ENCODE data around the gene BABAM2. TPM values are rescaled to one million over a fixed set of nuclear protein-coding genes. Genes with fewer than 3 reads are reported as not detected.

The BABAM2 gene
- polyA plus RNA-seq, 3 donors from 2014 or later: 52.4 to 89.2 (median 74.1) TPM

DNA sequence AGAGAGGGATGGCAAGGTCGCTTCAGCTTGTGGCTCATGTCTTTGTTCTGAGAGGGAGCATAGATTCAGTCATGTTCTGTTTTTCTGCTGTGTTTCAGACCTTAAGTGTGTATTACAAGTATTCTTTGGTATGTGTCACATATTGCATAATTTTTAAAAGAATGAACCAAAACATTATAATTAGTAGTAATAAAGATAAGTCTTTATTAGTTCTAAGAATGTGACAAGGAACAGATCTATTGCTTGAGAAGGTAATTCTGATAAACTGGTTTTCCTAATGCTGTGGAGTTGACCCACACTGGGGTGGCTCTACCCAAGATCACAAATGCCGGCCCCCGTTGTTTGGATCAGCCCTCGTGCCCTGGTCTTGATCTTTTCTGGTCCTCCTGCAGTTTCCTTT is 377.9 kb downstream of the BABAM2 start:
- peak overlapping the region in 3 of 6 donors; percentile 29 to 71 (median 61) for H3K27ac Mint-ChIP-seq
- H3K4me1 Mint-ChIP-seq: peaks cover 50 to 65% of the 10 kb centered on the region in 2 donors
- DNase-seq: no peak
- H3K36me3 Mint-ChIP-seq: peaks cover 4 to 16% (median 12%) of the 10 kb centered on the region in 3 donors
- H3K27me3 Mint-ChIP-seq (ENCODE audit: low read depth in 3 of 3): peaks cover 3 to 8% (median 8%) of the 10 kb centered on the region in 3 donors
- H3K4me3 Mint-ChIP-seq: no peak overlapping the region
- H3K9me3 Mint-ChIP-seq: no peaks in the 10 kb centered on the region

DNA sequence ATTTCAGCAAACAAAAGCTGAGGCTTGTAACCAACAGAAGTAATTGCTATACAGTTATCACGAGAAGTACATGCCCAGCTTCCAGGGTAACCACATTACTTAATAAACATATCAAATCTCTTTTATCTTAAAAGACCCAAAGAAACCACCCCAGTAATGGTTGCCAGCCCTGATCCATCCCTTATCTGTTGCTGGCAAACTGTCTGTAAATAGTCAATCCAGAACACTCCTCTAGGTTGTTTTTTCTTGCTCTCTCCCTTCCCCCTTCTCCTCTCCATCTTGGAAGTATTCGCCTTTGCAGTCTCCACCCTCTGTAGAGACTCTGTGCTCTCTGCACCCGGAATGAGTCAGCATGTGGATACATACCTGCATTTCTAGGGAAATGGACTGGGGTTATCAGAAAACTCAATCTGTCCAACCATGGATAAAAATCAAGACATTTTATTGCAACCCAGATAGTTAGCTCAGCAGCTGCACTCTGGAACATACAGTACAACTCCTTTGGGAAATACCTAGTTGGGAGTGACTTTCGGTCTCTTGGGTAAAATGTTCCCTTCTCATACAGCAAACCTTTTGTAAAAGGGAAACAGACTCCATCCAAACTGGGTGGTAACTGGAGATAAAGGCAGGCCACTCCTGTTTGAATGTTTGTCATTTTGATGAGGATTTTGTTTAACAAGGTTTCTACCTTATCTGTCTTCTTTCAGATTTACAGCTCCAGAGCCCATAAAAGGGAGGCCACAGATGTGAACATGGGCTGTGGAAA is 378.7 kb downstream of the BABAM2 start:
- Mint-ChIP-seq H3K4me3 (no peak overlapping the region), H3K36me3 (peaks cover 4 to 11% (median 11%) of the 10 kb centered on the region in 3 donors), H3K27ac (peak overlapping the region in 4 of 6 donors; percentile 30 to 72 (median 56)), H3K27me3 (ENCODE audit: low read depth in 3 of 3) (peaks cover 3 to 8% (median 8%) of the 10 kb centered on the region in 3 donors), H3K9me3 (no peaks in the 10 kb centered on the region), H3K4me1 (peaks cover 59 to 73% of the 10 kb centered on the region in 2 donors)
- DNase-seq: no peak

DNA sequence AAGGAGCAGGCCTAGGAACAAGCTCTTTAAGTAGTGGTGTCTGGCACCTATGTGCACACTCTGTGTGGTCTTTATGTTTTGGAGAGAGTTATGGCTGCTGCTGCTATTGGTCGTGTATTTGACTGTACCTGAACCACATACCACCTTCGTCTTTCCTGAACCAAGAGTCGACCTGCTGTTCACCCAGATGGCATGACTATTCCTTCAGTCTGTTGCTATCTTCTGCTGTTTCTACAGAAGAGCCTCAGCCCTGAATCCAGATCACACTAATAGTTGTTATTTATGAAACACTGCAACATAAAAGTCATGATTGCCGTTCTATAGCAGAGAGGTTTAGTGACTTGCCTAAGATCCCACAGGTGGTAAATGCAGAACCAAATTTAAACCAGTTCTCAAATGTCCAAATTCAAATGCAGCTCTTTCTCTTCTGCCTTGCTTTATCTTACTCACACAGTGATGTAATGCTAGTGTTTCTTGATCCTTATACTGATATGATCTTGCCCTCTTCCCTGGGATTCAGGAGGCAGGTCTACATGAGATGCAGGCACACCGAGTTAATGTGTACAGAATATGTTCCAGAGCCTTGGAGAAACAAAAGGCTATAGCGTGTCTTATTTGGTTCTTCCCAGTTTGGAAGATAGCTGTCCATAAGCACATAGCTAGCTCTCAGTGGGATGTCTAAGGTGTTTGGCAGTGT is 380.1 kb downstream of the BABAM2 start:
- no peak overlapping the region for H3K4me3 Mint-ChIP-seq
- no peak for DNase-seq
- peaks cover 3 to 6% (median 4%) of the 10 kb centered on the region in 3 donors for H3K36me3 Mint-ChIP-seq
- H3K27me3 Mint-ChIP-seq (ENCODE audit: low read depth in 3 of 3): peaks cover 3 to 8% (median 8%) of the 10 kb centered on the region in 3 donors
- H3K27ac Mint-ChIP-seq: no peak overlapping the region
- no peaks in the 10 kb centered on the region for H3K9me3 Mint-ChIP-seq
- peaks cover 59 to 79% of the 10 kb centered on the region in 2 donors for H3K4me1 Mint-ChIP-seq

- Mint-ChIP-seq H3K27ac (peak overlapping the region; percentile 22 to 72 (median 47)), H3K27me3 (ENCODE audit: low read depth in 3 of 3) (peaks cover 3 to 8% (median 8%) of the 10 kb centered on the region in 3 donors), H3K4me1 (peaks cover 57 to 76% of the 10 kb centered on the region in 2 donors), H3K9me3 (no peaks in the 10 kb centered on the region), H3K36me3 (peaks cover 4 to 6% (median 4%) of the 10 kb centered on the region in 3 donors), H3K4me3 (peak overlapping the region in 3 of 5 donors; percentile 2 to 60 (median 20))
- no peak for DNase-seq
Measured at GRCh38 chr2:28271231-28271918, 380.8 kb downstream of the BABAM2 start.

DNA sequence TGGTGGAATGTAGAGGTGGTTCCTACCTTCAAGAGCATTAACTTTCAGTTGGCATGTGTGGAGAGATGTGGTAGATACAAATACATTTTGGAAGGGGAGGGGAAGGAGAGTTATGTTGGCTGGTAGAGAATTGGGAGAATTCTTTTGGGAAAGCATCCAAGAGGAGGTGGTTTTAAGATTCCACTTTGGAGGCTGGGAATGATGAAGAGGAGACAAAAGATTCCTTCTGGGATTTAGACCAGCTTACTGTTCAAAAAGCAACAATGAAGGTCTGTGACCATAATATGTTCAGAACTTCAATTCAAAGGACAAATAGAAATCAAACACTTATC is 381.4 kb downstream of the BABAM2 start:
- DNase-seq: no peak
- Mint-ChIP-seq H3K9me3 (no peaks in the 10 kb centered on the region), H3K27ac (peak overlapping the region; percentile 22 to 72 (median 47)), H3K4me1 (peaks cover 51 to 71% of the 10 kb centered on the region in 2 donors), H3K4me3 (peak overlapping the region in 3 of 5 donors; percentile 2 to 60 (median 20)), H3K36me3 (peaks cover 4 to 10% (median 6%) of the 10 kb centered on the region in 3 donors), H3K27me3 (ENCODE audit: low read depth in 3 of 3) (peaks cover 3 to 8% (median 8%) of the 10 kb centered on the region in 3 donors)

GRCh38 chr2:28273751-28274150 is 383.2 kb downstream of the BABAM2 start:
- peak; percentile 49 to 58 (median 56) for DNase-seq
- Mint-ChIP-seq H3K27ac (peak overlapping the region; percentile 19 to 88 (median 72)), H3K27me3 (ENCODE audit: low read depth in 3 of 3) (peaks cover 0 to 4% (median 2%) of the 10 kb centered on the region in 3 donors), H3K9me3 (no peaks in the 10 kb centered on the region), H3K36me3 (peaks cover 6 to 18% (median 16%) of the 10 kb centered on the region in 3 donors), H3K4me1 (peaks cover 39 to 52% of the 10 kb centered on the region in 2 donors), H3K4me3 (peak overlapping the region in 3 of 5 donors; percentile 7 to 34 (median 20))

DNA sequence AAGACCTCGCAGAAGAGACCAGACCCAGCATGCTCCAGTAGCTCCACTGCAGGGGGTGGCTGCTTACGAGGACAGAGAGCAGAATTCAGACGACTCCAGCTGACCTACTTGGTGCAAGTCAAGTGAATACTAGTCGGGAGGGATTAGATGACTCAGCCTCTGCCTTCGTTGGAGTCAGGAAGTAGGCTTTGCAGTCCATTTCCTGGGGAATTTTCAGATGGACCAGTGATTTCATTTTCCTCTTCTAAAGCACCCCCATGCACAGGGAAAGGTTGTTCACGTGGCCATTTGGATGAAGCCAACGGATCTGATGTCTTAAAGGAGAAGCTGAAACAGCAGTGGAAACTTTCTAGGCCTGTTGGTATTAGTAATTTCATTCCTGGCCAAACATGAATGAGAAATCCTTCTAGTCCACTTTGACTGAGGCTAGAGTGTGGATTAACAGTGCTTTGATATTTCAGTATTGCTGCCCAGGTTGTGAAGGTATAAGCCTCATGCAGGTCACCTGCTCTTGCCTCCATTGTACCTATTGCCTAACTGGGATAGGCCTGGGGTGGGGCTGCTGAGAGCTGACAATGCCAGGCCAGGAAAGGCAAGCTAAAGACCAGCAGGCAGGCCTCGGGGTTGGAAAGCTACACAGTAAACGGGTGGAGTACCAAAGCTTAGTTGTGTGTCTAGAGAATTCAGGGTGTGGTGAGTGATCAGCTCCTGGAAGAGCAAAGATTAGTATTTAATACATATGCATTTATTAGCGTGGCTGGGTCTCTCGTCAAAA is 384.6 kb downstream of the BABAM2 start:
- Mint-ChIP-seq H3K9me3 (no peaks in the 10 kb centered on the region), H3K27ac (peak overlapping the region in 2 of 6 donors; percentile 54 to 70), H3K27me3 (ENCODE audit: low read depth in 3 of 3) (peaks cover 0 to 4% (median 2%) of the 10 kb centered on the region in 3 donors), H3K4me1 (peaks cover 39 to 46% of the 10 kb centered on the region in 2 donors), H3K36me3 (peaks cover 6 to 20% (median 20%) of the 10 kb centered on the region in 3 donors), H3K4me3 (no peak overlapping the region)
- DNase-seq: no peak

DNA sequence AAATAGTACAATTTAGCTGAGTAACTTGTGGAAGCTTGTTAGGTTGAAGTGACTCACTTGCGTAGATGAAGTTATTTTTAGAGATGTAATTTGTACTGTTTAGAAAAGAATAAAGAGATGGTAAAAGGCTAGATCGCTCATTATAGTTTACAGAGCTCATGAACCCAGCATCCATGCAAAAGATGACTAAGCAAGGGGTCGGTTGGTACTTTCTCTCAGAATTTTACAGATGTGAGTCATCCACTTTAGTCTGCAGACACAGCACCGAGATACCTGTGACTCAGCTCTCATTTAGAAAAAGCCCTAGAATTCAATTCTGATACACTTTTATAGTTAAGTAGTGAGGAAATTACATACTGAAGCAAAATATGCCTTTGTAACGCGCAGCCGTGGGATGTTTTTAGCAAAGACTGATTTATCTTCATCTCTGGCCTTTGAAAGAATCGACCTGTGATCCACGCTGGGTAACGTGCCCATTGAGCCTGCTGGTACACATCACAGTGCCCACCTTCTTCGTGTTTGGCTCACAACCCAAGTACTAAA is 385.6 kb downstream of the BABAM2 start:
- no peak for DNase-seq
- Mint-ChIP-seq H3K27ac (peak overlapping the region in 1 of 6 donors; percentile 81), H3K36me3 (peaks cover 6 to 26% (median 23%) of the 10 kb centered on the region in 3 donors), H3K4me1 (peaks cover 32 to 37% of the 10 kb centered on the region in 2 donors), H3K27me3 (ENCODE audit: low read depth in 3 of 3) (peaks cover 0 to 4% (median 2%) of the 10 kb centered on the region in 3 donors), H3K9me3 (no peaks in the 10 kb centered on the region), H3K4me3 (no peak overlapping the region)

GRCh38 chr2:28276807-28277206 is 386.3 kb downstream of the BABAM2 start:
- H3K27ac Mint-ChIP-seq: no peak overlapping the region
- peaks cover 25 to 30% of the 10 kb centered on the region in 2 donors for H3K4me1 Mint-ChIP-seq
- H3K36me3 Mint-ChIP-seq: peaks cover 10 to 23% (median 21%) of the 10 kb centered on the region in 3 donors
- peaks cover 0 to 2% (median 1%) of the 10 kb centered on the region in 3 donors for H3K27me3 Mint-ChIP-seq (ENCODE audit: low read depth in 3 of 3)
- no peak overlapping the region for H3K4me3 Mint-ChIP-seq
- no peaks in the 10 kb centered on the region for H3K9me3 Mint-ChIP-seq
- no peak for DNase-seq

GRCh38 chr2:28277466-28277865 is 386.9 kb downstream of the BABAM2 start:
- no peak for DNase-seq
- no peak overlapping the region for H3K27ac Mint-ChIP-seq
- H3K9me3 Mint-ChIP-seq: no peaks in the 10 kb centered on the region
- peaks cover 18 to 24% of the 10 kb centered on the region in 2 donors for H3K4me1 Mint-ChIP-seq
- no peak overlapping the region for H3K4me3 Mint-ChIP-seq
- peaks cover 0 to 2% (median 0%) of the 10 kb centered on the region in 3 donors for H3K27me3 Mint-ChIP-seq (ENCODE audit: low read depth in 3 of 3)
- peaks cover 11 to 20% (median 20%) of the 10 kb centered on the region in 3 donors for H3K36me3 Mint-ChIP-seq

- DNase-seq: no peak
- H3K4me1 Mint-ChIP-seq: peaks cover under 1 to 11% of the 10 kb centered on the region in 2 donors
- peaks cover 11 to 23% (median 20%) of the 10 kb centered on the region in 3 donors for H3K36me3 Mint-ChIP-seq
- H3K9me3 Mint-ChIP-seq: no peaks in the 10 kb centered on the region
- H3K27me3 Mint-ChIP-seq (ENCODE audit: low read depth in 3 of 3): no peaks in the 10 kb centered on the region
- no peak overlapping the region for H3K4me3 Mint-ChIP-seq
- H3K27ac Mint-ChIP-seq: peak overlapping the region in 1 of 6 donors; percentile 30
Measured at GRCh38 chr2:28279371-28279770, 388.8 kb downstream of the BABAM2 start.

- H3K36me3 Mint-ChIP-seq: peaks cover 11 to 23% (median 20%) of the 10 kb centered on the region in 3 donors
- no peaks in the 10 kb centered on the region for H3K9me3 Mint-ChIP-seq
- H3K4me3 Mint-ChIP-seq: no peak overlapping the region
- no peak for DNase-seq
- H3K27me3 Mint-ChIP-seq (ENCODE audit: low read depth in 3 of 3): no peaks in the 10 kb centered on the region
- no peak overlapping the region for H3K27ac Mint-ChIP-seq
- H3K4me1 Mint-ChIP-seq: peaks cover 0 to 9% of the 10 kb centered on the region in 2 donors
Measured at GRCh38 chr2:28280619-28281018, 390.1 kb downstream of the BABAM2 start.
